HepG2 (cell line): Measurements from ENCODE around the gene LRRC45. TPM values are rescaled to one million over a fixed set of nuclear protein-coding genes. Genes with fewer than 3 reads are reported as not detected.

Experiments
- ATAC-seq: fragments of 200-7000 bp; cut with Tn5 transposase; 3 replicates; pipeline ENCODE4 v1.9.1; 2020; ENCODE audit warnings: mild to moderate bottlenecking, moderate library complexity
- BruUV-seq: library from RNA; stranded (reverse); fragments of 400-500 nt; replicated peaks from 2 replicates; lab custom pipeline; 2021; lab: Mats Ljungman, UMichigan
- CTCF ChIA-PET: fragments of 300-600 bp; formaldehyde crosslinking; extraction: SDS; loops from one replicate; lab custom pipeline; 2021; ENCODE audit warnings: low total read pairs, inconsistent platforms, low intra/inter-chr PET ratio; lab: Yijun Ruan, JAX
- POLR2A ChIA-PET: fragments of 350-600 bp; sonication (Branson Sonifier 250); formaldehyde crosslinking; loops from one replicate; lab custom pipeline; 2020; ENCODE audit warnings: antibody characterized with exemption, inconsistent platforms; lab: Yijun Ruan, JAX
- DNase-seq: peaks from one replicate; pipeline ENCODE4 v3.0.0-alpha.2; 2015; ENCODE audit warnings: low spot score
- FAIRE-seq: peaks from 3 replicates; lab custom pipeline; 2011; peaks lifted over from hg19 to GRCh38; lab: Jason Lieb, UNC
- H2AFZ ChIP-seq: one replicate; pipeline ENCODE4 v1.6.1; 2011; ENCODE audit warnings: low read length, inconsistent platforms
- H3K27ac ChIP-seq: fragments of 300-600 bp; 3 replicates; pipeline ENCODE4 v1.8.0; 2011; ENCODE audit warnings: mixed run types, mild to moderate bottlenecking, mixed read lengths, low read length, inconsistent platforms; ENCODE audit not compliant: insufficient read depth; ENCODE audit errors: extremely low read length
- H3K27me3 ChIP-seq, 2 experiments: fragments of 200-600 bp in 1 of 2; 2 replicates in 1 of 2; 3 replicates in 1 of 2; pipeline versions ENCODE4 v1.6.0 to v1.8.0; 2011; ENCODE audit warnings: low read length in 2 of 2, mild to moderate bottlenecking in 2 of 2, moderate library complexity in 2 of 2, inconsistent platforms in 1 of 2; ENCODE audit not compliant: insufficient read depth in 2 of 2, control insufficient read depth in 1 of 2
- H3K36me3 ChIP-seq, 2 experiments: fragments of 200-600 bp in 1 of 2; replicated peaks in 1 of 2; 2 replicates in 1 of 2; 3 replicates in 1 of 2; pipeline versions ENCODE4 v1.5.1 to v1.8.0; 2011; ENCODE audit warnings: low read length in 2 of 2, inconsistent platforms in 1 of 2; ENCODE audit not compliant: insufficient read depth in 2 of 2, control insufficient read depth in 1 of 2
- H3K4me1 ChIP-seq: 2 replicates; pipeline ENCODE4 v1.5.1; 2012; ENCODE audit warnings: low read length, inconsistent platforms; ENCODE audit not compliant: insufficient read depth
- H3K4me2 ChIP-seq: 2 replicates; pipeline ENCODE4 v1.6.0; 2011; ENCODE audit warnings: low read depth, low read length, inconsistent platforms
- H3K4me3 ChIP-seq, 3 experiments: fragments of 200-600 bp in 1 of 3; sonication (generic), shearing (Covaris generic) in 1 of 3; replicated peaks in 1 of 3; 2 replicates each; pipeline ENCODE4 v1.5.1; 2011 to 2016; ENCODE audit warnings: low read length in 3 of 3, inconsistent platforms in 2 of 3, low read depth in 2 of 3, mild to moderate bottlenecking in 2 of 3, control low read depth in 1 of 3, mixed read lengths in 1 of 3; ENCODE audit not compliant: insufficient read depth in 1 of 3
- H3K79me2 ChIP-seq: one replicate; pipeline ENCODE4 v1.6.1; 2011; ENCODE audit warnings: low read length, inconsistent platforms; ENCODE audit not compliant: insufficient read depth
- H3K9ac ChIP-seq: 2 replicates; pipeline ENCODE4 v1.6.0; 2011; ENCODE audit warnings: mild to moderate bottlenecking, low read depth, low read length, inconsistent platforms; ENCODE audit not compliant: insufficient read depth
- H3K9me3 ChIP-seq: 2 replicates; pipeline ENCODE4 v1.5.1; 2012; ENCODE audit warnings: mild to moderate bottlenecking, low read length
- H4K20me1 ChIP-seq: 2 replicates; pipeline ENCODE4 v1.6.0; 2011; ENCODE audit warnings: inconsistent platforms, mild to moderate bottlenecking, low read length, moderate library complexity; ENCODE audit not compliant: insufficient read depth
- AGO2 ChIP-seq: fragments of 200-400 bp; formaldehyde crosslinking; optimal IDR thresholded peaks from 2 replicates; pipeline ENCODE3; 2017; ENCODE audit warnings: mild to moderate bottlenecking, low read depth, low read length, moderate library complexity
- HNRNPL ChIP-seq: fragments of 200-400 bp; formaldehyde crosslinking; IDR thresholded peaks from 2 replicates; pipeline ENCODE4 v1.6.1; 2017; ENCODE audit warnings: mild to moderate bottlenecking, low read depth, low read length
- JDP2 ChIP-seq: sonication (generic); formaldehyde crosslinking; IDR thresholded peaks from 2 replicates; pipeline ENCODE4 v1.8.1; 2022; ENCODE audit warnings: missing genetic modification reagents, borderline replicate concordance
- RBFOX2 ChIP-seq: fragments of 200-400 bp; formaldehyde crosslinking; IDR thresholded peaks from 2 replicates; pipeline ENCODE4 v1.6.1; 2017; ENCODE audit warnings: low read depth, mild to moderate bottlenecking, low read length
- SAP130 ChIP-seq: IDR thresholded peaks from 2 replicates; pipeline ENCODE4 v1.6.1; 2016; ENCODE audit warnings: low read depth
- TCF7 ChIP-seq: sonication (generic); IDR thresholded peaks from 2 replicates; pipeline ENCODE4 v1.6.1; 2016; ENCODE audit warnings: antibody characterized with exemption, low read depth
- ZKSCAN8 ChIP-seq: IDR thresholded peaks from 2 replicates; pipeline ENCODE4 v1.6.1; 2016; ENCODE audit warnings: borderline replicate concordance, missing genetic modification reagents, missing compliant biosample characterization
- ZNF720 ChIP-seq: sonication (generic); formaldehyde crosslinking; IDR thresholded peaks from 2 replicates; pipeline ENCODE4 v1.4.0; 2020; ENCODE audit warnings: missing genetic modification reagents
- WGBS: methylation state at CpG from one replicate; pipeline ENCODE4 v1.1.6; 2017; ENCODE audit warnings: low lambda C conversion rate; 5-methylcytosine and 5-hydroxymethylcytosine counted together
- in situ Hi-C: cut with HindIII; loops from 2 replicates; pipeline ENCODE4 v1.10.0; 2017; ENCODE audit warnings: low pct_unique_long_range_greater_than_20kb; ENCODE audit not compliant: extremely low pct_ligation_motif_present
- intact Hi-C: fragments of 100-400 bp; cut with micrococcal nuclease; formaldehyde crosslinking; loops from one replicate; pipeline ENCODE4 v1.10.0; 2022; ENCODE audit not compliant: unreplicated experiment
- polyA plus RNA-seq, 8 experiments: library from polyadenylated mRNA; depleted of rRNA in 3 of 8; stranded (reverse) in 7 of 8; unstranded in 1 of 8; fragments of >200 nt; fragmentation: Illumina TruSeq in 4 of 8; extraction: Trizol in 4 of 8; gene quantifications; 2 replicates each; pipeline versions ENCODE4 v1.2.1 to v1.2.3, GENCODE V29; 2011 to 2016; ENCODE audit warnings: low read depth in 4 of 8, missing spikeins in 1 of 8, mixed read lengths in 1 of 8; ENCODE audit not compliant: insufficient read depth in 1 of 8
- total RNA-seq, 5 experiments: library from RNA; depleted of rRNA; stranded (reverse); fragments of >200 nt; fragmentation: Illumina TruSeq; extraction: Trizol; gene quantifications; 2 replicates each; pipeline ENCODE4 v1.2.3, GENCODE V29; 2016; ENCODE audit warnings: low read depth in 1 of 5

The LRRC45 gene
- total and polyA plus RNA-seq, 2 of the 13 experiments (the other 11 are each of a cell fraction or from before 2014, with no cell fraction given) = 11.6 to 48.1 TPM

- no peaks in the 10 kb centered on the region for H3K9me3 ChIP-seq
- ChIA-PET POLR2A (interaction anchor here (1.7 to 14.1 kb wide), 3 partner anchors 12 to 16 kb away, joined by 6 to 382 read pairs (median 8); no protein-coding TSS in a partner anchor), CTCF (no interaction called here)
- H3K27me3 ChIP-seq = no peaks in the 10 kb centered on the region
- BruUV-seq = no TSS peak
- no peaks in the 10 kb centered on the region for H4K20me1 ChIP-seq
- no peak for ATAC-seq
- H2AFZ ChIP-seq = no peak overlapping the region
- TF ChIP-seq SAP130 (CRISPR knock-in tag) (no peak), AGO2 (peak; percentile 56), RBFOX2 (peak; percentile 64), ZKSCAN8 (no peak), ZNF720 (CRISPR knock-in tag) (no peak), HNRNPL (0 out of 2 replicates have a peak, but pooled peaks have one; percentile 54), TCF7 (no peak), JDP2 (CRISPR knock-in tag) (no peak)
- TF ChIP-seq, all 625 proteins: peak for 3
- DNase-seq (no peak), FAIRE-seq (no peak)
- H3K36me3 ChIP-seq = peaks cover 22 to 54% of the 10 kb centered on the region in 2 experiments
- in situ Hi-C loops = no loop called here
- WGBS = over 99% methylated on average over 35 of the region's 35 CpGs
- H3K27ac ChIP-seq = peak overlapping the region; percentile 66
- H3K79me2 ChIP-seq = peaks cover 18% of the 10 kb centered on the region
- H3K4me1 ChIP-seq = peaks cover 57% of the 10 kb centered on the region
- H3K4me3 ChIP-seq = no peak overlapping the region
- no peak overlapping the region for H3K9ac ChIP-seq
- no peak overlapping the region for H3K4me2 ChIP-seq
- intact Hi-C loops = no loop called here
These were observed 40.0 kb upstream of the LRRC45 start for GRCh38 chr17:81983011-81983638.
